GM19397 (cell line): ENCODE results near the gene KLRK1.
A peak's percentile ranks its signal among the peaks of the same experiment; 100 is the strongest.
"Not testable (repeated sequence)": the region's sequence is repeated elsewhere in the genome, so short reads cannot be mapped to it uniquely, and the experiment has no call there.

Experiments
- ATAC-seq: cut with Tn5 transposase; IDR thresholded peaks from one replicate; pipeline ENCODE4 v1.9.1; 2021; ENCODE audit warnings: mild to moderate bottlenecking, moderate library complexity; ENCODE audit not compliant: unreplicated experiment

KLRK1 gene

GRCh38 chr12:10390991-10391390 lies 1.1 kb upstream of the KLRK1 start:
- ATAC-seq = not testable (repeated sequence)

- ATAC-seq = no peak
Observed at GRCh38 chr12:10388624-10389413, 1.0 kb downstream of the KLRK1 start.

GRCh38 chr12:10387498-10387897 lies 2.3 kb downstream of the KLRK1 start:
- ATAC-seq = not testable (repeated sequence)

GRCh38 chr12:10386857-10387256 lies 3.0 kb downstream of the KLRK1 start:
- no peak for ATAC-seq

- no peak for ATAC-seq
Observed at GRCh38 chr12:10385166-10385613, 4.7 kb downstream of the KLRK1 start.

GRCh38 chr12:10384191-10384590 lies 5.7 kb downstream of the KLRK1 start:
- no peak for ATAC-seq

GRCh38 chr12:10381928-10382628 lies 7.8 kb downstream of the KLRK1 start:
- ATAC-seq = no peak

GRCh38 chr12:10378737-10379136 lies 11.1 kb downstream of the KLRK1 start:
- ATAC-seq = not testable (repeated sequence)

- ATAC-seq = no peak
Observed at GRCh38 chr12:10374624-10375018, 15.2 kb downstream of the KLRK1 start.

GRCh38 chr12:10372559-10372958 lies 17.3 kb downstream of the KLRK1 start:
- ATAC-seq = no peak

- ATAC-seq = not testable (repeated sequence)
Observed at GRCh38 chr12:10371893-10372535, 17.8 kb downstream of the KLRK1 start.

GRCh38 chr12:10369557-10370415 lies 20.1 kb downstream of the KLRK1 start:
- ATAC-seq = no peak

- ATAC-seq = no peak
Observed at GRCh38 chr12:10368206-10369171, 21.4 kb downstream of the KLRK1 start.

GRCh38 chr12:10367714-10368113 lies 22.1 kb downstream of the KLRK1 start:
- not testable (repeated sequence) for ATAC-seq

GRCh38 chr12:10366875-10367274 lies 23.0 kb downstream of the KLRK1 start:
- no peak for ATAC-seq

GRCh38 chr12:10365696-10366405 lies 24.0 kb downstream of the KLRK1 start:
- no peak for ATAC-seq

- peak; percentile 62 for ATAC-seq
Observed at GRCh38 chr12:10364815-10365622, 24.8 kb downstream of the KLRK1 start.
